Cardiac muscle cell (in vitro differentiated cells and primary cell): ENCODE measurements around the gene PIK3AP1. TPM values are rescaled to one million over a fixed set of nuclear protein-coding genes. Genes with fewer than 3 reads are reported as not detected.
"Not testable (repeated sequence)": the region's sequence is repeated elsewhere in the genome, so short reads cannot be mapped to it uniquely, and the experiment has no call there.

Source experiments
- DNase-seq, 2 donors: peaks; one replicate each; pipeline versions ENCODE4 v3.0.0 to v3.0.0-alpha.2; 2010 to 2017; ENCODE audit warnings: low read depth in 1 of 2, low spot score in 1 of 2
- H3K27ac ChIP-seq: fragments of 200-600 bp; sonication (generic); 2 replicates; pipeline ENCODE4 v1.5.1; 2016
- H3K27me3 ChIP-seq: fragments of 200-600 bp; sonication (generic); 2 replicates; pipeline ENCODE4 v1.6.0; 2016; ENCODE audit warnings: control low read depth
- H3K36me3 ChIP-seq: fragments of 200-600 bp; sonication (generic); 2 replicates; pipeline ENCODE4 v1.5.1; 2016; ENCODE audit warnings: control low read depth
- H3K4me1 ChIP-seq: fragments of 200-600 bp; sonication (generic); 2 replicates; pipeline ENCODE4 v1.8.1; 2017; ENCODE audit warnings: low read depth, mild to moderate bottlenecking, mixed run types
- H3K4me3 ChIP-seq: fragments of 200-600 bp; sonication (generic); 2 replicates; pipeline ENCODE4 v1.5.1; 2016; ENCODE audit warnings: mild to moderate bottlenecking
- H3K9me3 ChIP-seq: fragments of 200-600 bp; sonication (generic); 2 replicates; pipeline ENCODE4 v1.5.1; 2017; ENCODE audit warnings: low read depth, mild to moderate bottlenecking, control low read depth
- polyA plus RNA-seq: library from polyadenylated mRNA; unstranded; fragments of >200 nt; fragmentation: Nextera tagmentation; extraction: Ambion mirVana; gene quantifications from 2 replicates; pipeline ENCODE4 v1.2.1, GENCODE V29; 2016
- total RNA-seq: library from RNA; depleted of rRNA; stranded (reverse); fragments of >200 nt; gene quantifications from 2 replicates; pipeline ENCODE4 v1.2.3, GENCODE V29; 2016
- TF ChIP-seq, protein P1 (sequence below): IDR thresholded peaks from 2 replicates; pipeline ENCODE4 v1.5.1; 2012; ENCODE audit warnings: low read depth, mild to moderate bottlenecking, low read length

Gene PIK3AP1
- total and polyA plus RNA-seq, 2 experiments from 2014 or later: 1.1 to 2.7 TPM

DNA sequence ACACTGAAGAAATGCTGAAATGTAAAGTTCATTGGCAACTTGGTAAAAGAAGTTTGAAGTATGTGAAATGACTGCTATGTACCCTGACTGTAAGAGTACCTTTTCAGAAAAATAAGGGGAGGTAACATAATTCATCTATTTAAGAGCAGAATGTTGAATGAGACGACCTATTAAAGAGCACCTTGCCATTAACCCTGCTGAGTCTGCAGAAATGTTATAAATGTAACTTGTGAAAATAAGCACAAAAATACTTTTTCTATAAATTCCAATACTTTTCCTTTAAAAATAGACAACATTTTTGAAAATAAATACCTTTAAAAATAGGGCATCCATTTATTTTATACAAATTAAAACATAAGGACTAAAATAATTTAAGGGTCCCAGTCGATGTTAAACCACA, 141.2 kb downstream of the PIK3AP1 start:
- DNase-seq: no peak
- peaks cover 6% of the 10 kb centered on the region for H3K4me1 ChIP-seq
- H3K27me3 ChIP-seq: no peaks in the 10 kb centered on the region
- no peaks in the 10 kb centered on the region for H3K9me3 ChIP-seq
- no peak overlapping the region for H3K27ac ChIP-seq
- H3K36me3 ChIP-seq: no peaks in the 10 kb centered on the region
- H3K4me3 ChIP-seq: no peak overlapping the region
- TF ChIP-seq, protein P1, sequence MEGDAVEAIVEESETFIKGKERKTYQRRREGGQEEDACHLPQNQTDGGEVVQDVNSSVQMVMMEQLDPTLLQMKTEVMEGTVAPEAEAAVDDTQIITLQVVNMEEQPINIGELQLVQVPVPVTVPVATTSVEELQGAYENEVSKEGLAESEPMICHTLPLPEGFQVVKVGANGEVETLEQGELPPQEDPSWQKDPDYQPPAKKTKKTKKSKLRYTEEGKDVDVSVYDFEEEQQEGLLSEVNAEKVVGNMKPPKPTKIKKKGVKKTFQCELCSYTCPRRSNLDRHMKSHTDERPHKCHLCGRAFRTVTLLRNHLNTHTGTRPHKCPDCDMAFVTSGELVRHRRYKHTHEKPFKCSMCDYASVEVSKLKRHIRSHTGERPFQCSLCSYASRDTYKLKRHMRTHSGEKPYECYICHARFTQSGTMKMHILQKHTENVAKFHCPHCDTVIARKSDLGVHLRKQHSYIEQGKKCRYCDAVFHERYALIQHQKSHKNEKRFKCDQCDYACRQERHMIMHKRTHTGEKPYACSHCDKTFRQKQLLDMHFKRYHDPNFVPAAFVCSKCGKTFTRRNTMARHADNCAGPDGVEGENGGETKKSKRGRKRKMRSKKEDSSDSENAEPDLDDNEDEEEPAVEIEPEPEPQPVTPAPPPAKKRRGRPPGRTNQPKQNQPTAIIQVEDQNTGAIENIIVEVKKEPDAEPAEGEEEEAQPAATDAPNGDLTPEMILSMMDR: no peak

DNA sequence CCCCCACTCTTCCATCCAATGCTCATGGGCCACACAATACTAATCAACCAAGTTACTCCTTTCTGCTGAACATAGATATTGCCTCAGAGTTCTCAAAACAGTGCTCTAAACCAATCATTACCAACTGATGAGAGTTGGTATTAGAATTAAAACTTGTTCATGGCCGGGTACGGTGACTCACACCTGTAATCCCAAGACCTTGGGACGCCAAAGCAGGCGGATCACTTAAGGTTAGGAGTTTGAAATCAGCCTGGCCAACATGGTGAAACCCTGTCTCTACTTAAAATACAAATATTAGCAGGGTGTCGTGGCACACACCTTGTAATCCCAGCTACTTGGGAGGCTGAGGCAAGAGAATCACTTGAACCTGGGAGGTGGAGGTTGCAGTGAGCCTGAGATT, 141.7 kb downstream of the PIK3AP1 start:
- Histone ChIP-seq H3K36me3 (no peaks in the 10 kb centered on the region), H3K9me3 (no peaks in the 10 kb centered on the region), H3K4me3 (no peak overlapping the region), H3K4me1 (peaks cover 6% of the 10 kb centered on the region), H3K27me3 (no peaks in the 10 kb centered on the region), H3K27ac (no peak overlapping the region)
- TF ChIP-seq, protein P1: no peak
- DNase-seq: no peak

DNA sequence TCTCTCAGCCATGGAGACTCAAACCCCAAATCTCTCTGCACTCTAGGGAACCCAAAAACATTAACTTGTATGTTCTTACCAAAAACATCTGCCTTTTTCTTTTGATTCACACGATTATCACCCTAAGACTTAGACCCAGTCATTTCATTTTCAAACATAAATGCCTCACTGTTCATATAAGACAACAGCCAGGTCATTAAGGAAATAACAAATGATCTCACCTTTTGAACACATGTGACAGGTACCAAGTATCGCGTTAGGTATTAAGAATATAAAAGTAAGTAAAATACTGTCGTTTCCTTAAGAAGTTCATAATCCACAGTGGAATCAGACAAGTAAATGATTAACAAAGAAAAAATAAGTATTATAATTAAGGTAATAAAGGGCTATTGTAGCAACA, 142.3 kb downstream of the PIK3AP1 start:
- TF ChIP-seq, protein P1: no peak
- H3K4me1 ChIP-seq: peaks cover 6% of the 10 kb centered on the region
- no peaks in the 10 kb centered on the region for H3K9me3 ChIP-seq
- no peaks in the 10 kb centered on the region for H3K36me3 ChIP-seq
- H3K27ac ChIP-seq: no peak overlapping the region
- no peak for DNase-seq
- no peak overlapping the region for H3K4me3 ChIP-seq
- H3K27me3 ChIP-seq: no peaks in the 10 kb centered on the region

DNA sequence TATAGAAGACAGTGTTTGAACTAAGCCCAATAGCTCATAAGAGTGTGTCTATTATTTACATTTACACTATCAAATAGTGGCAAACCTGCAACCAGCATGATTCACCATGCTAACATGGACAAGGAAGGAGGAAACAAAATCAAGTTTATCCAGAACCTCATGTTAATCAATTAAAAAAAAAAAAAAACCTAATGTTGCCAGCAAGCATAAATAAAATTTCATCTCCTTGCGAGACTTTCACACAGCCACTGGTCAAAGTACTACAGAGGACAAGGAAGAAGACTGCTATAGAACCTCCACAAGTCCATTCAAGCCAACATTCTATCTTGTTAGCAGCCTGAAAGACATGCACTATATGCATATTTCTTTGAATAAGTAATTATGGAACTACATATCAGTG, 143.2 kb downstream of the PIK3AP1 start:
- no peak for DNase-seq
- Histone ChIP-seq H3K27me3 (no peaks in the 10 kb centered on the region), H3K4me3 (no peak overlapping the region), H3K4me1 (peaks cover 5% of the 10 kb centered on the region), H3K27ac (no peak overlapping the region), H3K36me3 (peaks cover 3% of the 10 kb centered on the region), H3K9me3 (no peaks in the 10 kb centered on the region)
- TF ChIP-seq, protein P1: no peak

DNA sequence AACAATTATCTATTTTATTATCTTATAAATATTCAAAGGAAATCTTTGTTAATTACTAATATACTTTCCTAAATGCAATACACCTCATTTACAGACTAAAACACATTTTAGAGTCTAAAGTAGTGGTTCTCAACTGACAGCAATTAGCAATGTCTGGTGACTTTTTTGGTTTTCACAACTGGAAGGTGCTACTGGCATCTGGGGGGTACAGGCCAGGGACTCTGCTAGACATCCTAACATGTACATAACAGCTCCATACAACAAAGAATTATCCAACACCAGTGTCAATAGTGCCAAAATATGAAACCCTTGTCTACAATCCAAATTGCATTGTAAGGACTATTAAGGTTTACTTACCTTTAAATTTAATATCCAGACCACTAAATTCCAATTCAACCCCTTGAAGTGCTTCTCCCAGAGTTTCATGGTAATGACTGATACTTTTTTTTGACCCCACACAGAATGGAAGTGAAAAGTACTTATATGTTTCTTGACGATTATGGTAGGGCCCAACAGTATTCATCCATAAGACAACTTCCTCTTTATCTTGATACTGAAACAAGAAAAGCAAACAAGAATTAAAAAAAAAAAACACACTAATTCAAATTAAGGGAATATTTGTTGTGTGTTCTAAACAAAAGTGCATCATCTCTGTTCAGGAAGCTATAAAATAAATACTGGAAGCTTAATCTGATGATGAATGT, 143.9 kb downstream of the PIK3AP1 start:
- Histone ChIP-seq H3K4me1 (peaks cover 8% of the 10 kb centered on the region), H3K9me3 (no peaks in the 10 kb centered on the region), H3K27ac (no peak overlapping the region), H3K36me3 (peaks cover 3% of the 10 kb centered on the region), H3K4me3 (no peak overlapping the region), H3K27me3 (no peaks in the 10 kb centered on the region)
- no peak for DNase-seq
- TF ChIP-seq, protein P1: no peak

DNA sequence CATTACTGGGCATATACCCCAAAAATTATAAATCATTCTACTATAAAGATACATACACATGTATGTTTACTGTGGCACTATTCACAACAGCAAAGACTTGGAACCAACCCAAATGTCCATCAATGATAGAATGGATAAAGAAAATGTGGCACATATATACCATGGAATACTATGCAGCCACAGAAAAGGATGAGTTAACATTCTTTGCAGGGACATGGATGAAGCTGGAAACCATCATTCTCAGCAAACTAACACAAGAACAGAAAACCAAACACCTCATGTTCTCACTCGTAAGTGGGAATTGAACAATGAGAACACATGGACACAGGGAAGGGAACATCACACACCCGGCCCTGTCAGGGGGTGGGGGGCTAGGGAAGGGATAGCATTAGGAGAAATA, 145.8 kb downstream of the PIK3AP1 start:
- H3K27ac ChIP-seq, H3K4me3 ChIP-seq, H3K9me3 ChIP-seq, H3K4me1 ChIP-seq, DNase-seq, H3K27me3 ChIP-seq, H3K36me3 ChIP-seq: not testable (repeated sequence)
